Neural cell (in vitro differentiated cells): ENCODE data around the gene TEX9. TPM values are rescaled to one million over a fixed set of nuclear protein-coding genes. Genes with fewer than 3 reads are reported as not detected.

Experiments
- H2AFZ ChIP-seq: fragments of 200-600, 300-800 bp; sonication (generic), shearing (Covaris generic); 2 replicates; pipeline ENCODE4 v1.6.0; 2014; ENCODE audit warnings: low read depth, mild to moderate bottlenecking, antibody characterized with exemption, low read length, moderate library complexity
- H3F3A ChIP-seq: fragments of 200-600 bp; shearing (Covaris generic); 2 replicates; pipeline ENCODE4 v1.6.1; 2016; ENCODE audit warnings: mild to moderate bottlenecking, moderate library complexity, mixed read lengths, antibody characterized with exemption, low read length; ENCODE audit not compliant: insufficient read depth, poor library complexity, severe bottlenecking
- H3K27ac ChIP-seq: fragments of 200-600, 300-800 bp; sonication (generic), shearing (Covaris generic); 2 replicates; pipeline ENCODE4 v1.5.1; 2014; ENCODE audit warnings: mild to moderate bottlenecking, low read length, moderate library complexity
- H3K27me3 ChIP-seq: fragments of 300-800, 200-600 bp; sonication (generic), shearing (Covaris generic); 2 replicates; pipeline ENCODE4 v1.6.0; 2014; ENCODE audit warnings: mild to moderate bottlenecking, low read depth, low read length, moderate library complexity; ENCODE audit not compliant: insufficient read depth
- H3K36me3 ChIP-seq: fragments of 300-800, 200-600 bp; sonication (generic), shearing (Covaris generic); 2 replicates; pipeline ENCODE4 v1.5.1; 2014; ENCODE audit warnings: mild to moderate bottlenecking, antibody characterized with exemption, low read length, moderate library complexity; ENCODE audit not compliant: insufficient read depth
- H3K4me2 ChIP-seq: fragments of 300-800, 200-600 bp; sonication (generic), shearing (Covaris generic); 2 replicates; pipeline ENCODE4 v1.6.0; 2014; ENCODE audit warnings: mild to moderate bottlenecking, low read length
- H3K4me3 ChIP-seq: fragments of 300-800, 200-600 bp; sonication (generic), shearing (Covaris generic); 2 replicates; pipeline ENCODE4 v1.5.1; 2014; ENCODE audit warnings: mild to moderate bottlenecking, low read length, moderate library complexity
- H3K79me2 ChIP-seq: fragments of 200-600 bp; shearing (Covaris generic); replicated peaks from 2 replicates; pipeline ENCODE4 v1.6.0; 2014; ENCODE audit warnings: mild to moderate bottlenecking, low read length, moderate library complexity; ENCODE audit not compliant: insufficient read depth
- H3K9ac ChIP-seq: fragments of 300-800, 200-600 bp; sonication (generic), shearing (Covaris generic); 2 replicates; pipeline ENCODE4 v1.6.1; 2016; ENCODE audit warnings: mild to moderate bottlenecking, low read length, mixed read lengths
- H3K9me2 ChIP-seq: fragments of 200-600 bp; shearing (Covaris generic); 2 replicates; pipeline ENCODE4 v1.6.1; 2016; ENCODE audit warnings: mild to moderate bottlenecking, low read length, mixed read lengths; ENCODE audit not compliant: insufficient read depth
- H3K9me3 ChIP-seq: fragments of 200-600, 300-800 bp; sonication (generic), shearing (Covaris generic); 2 replicates; pipeline ENCODE4 v1.6.1; 2016; ENCODE audit warnings: mild to moderate bottlenecking, mixed run types, low read length, moderate library complexity, mixed read lengths
- H4K20me1 ChIP-seq: fragments of 200-600 bp; shearing (Covaris generic); 2 replicates; pipeline ENCODE4 v1.6.1; 2016; ENCODE audit warnings: mild to moderate bottlenecking, mixed run types; ENCODE audit not compliant: insufficient read depth
- EP300 ChIP-seq: fragments of 450-650 bp; conservative IDR thresholded peaks from 2 replicates; pipeline ENCODE4 v1.6.1; 2014; ENCODE audit warnings: antibody characterized with exemption, mild to moderate bottlenecking, moderate library complexity; ENCODE audit not compliant: poor library complexity, severe bottlenecking
- EZH2 ChIP-seq: fragments of 200-600, 300-800 bp; shearing (Covaris generic), sonication (generic); IDR thresholded peaks from 2 replicates; pipeline ENCODE4 v1.6.1; 2014; ENCODE audit warnings: antibody characterized with exemption, low read length, borderline replicate concordance, mild to moderate bottlenecking; ENCODE audit not compliant: insufficient read depth, poor library complexity, severe bottlenecking
- MXI1 ChIP-seq: fragments of 450-650 bp; conservative IDR thresholded peaks from 2 replicates; pipeline ENCODE4 v1.6.1; 2014; ENCODE audit warnings: antibody characterized with exemption, mild to moderate bottlenecking; ENCODE audit not compliant: poor library complexity, severe bottlenecking
- POLR2AphosphoS5 ChIP-seq: IDR thresholded peaks from 2 replicates; pipeline ENCODE4 v1.6.1; 2012
- RAD21 ChIP-seq: fragments of 450-650 bp; conservative IDR thresholded peaks from 2 replicates; pipeline ENCODE4 v1.6.1; 2014; ENCODE audit warnings: antibody characterized with exemption, mild to moderate bottlenecking, moderate library complexity
- SMC3 ChIP-seq: fragments of 450-650 bp; conservative IDR thresholded peaks from 2 replicates; pipeline ENCODE4 v1.6.1; 2014; ENCODE audit warnings: antibody characterized with exemption, mild to moderate bottlenecking, moderate library complexity; ENCODE audit not compliant: poor library complexity
- TAF1 ChIP-seq: IDR thresholded peaks from 2 replicates; pipeline ENCODE4 v1.6.1; 2012; ENCODE audit warnings: low read depth
- polyA plus RNA-seq: library from polyadenylated mRNA; depleted of rRNA; stranded (reverse); fragments of >200 nt; gene quantifications from 2 replicates; pipeline ENCODE4 v1.2.3, GENCODE V29; 2014
- TF ChIP-seq, protein P1 (sequence below): fragments of 450-650 bp; IDR thresholded peaks from 2 replicates; pipeline ENCODE4 v1.5.1; 2014; ENCODE audit warnings: antibody characterized with exemption, mild to moderate bottlenecking, moderate library complexity; ENCODE audit not compliant: poor library complexity, severe bottlenecking
- TF ChIP-seq, protein P2 (sequence below): IDR thresholded peaks from 2 replicates; pipeline ENCODE4 v1.6.1; 2012; ENCODE audit warnings: borderline replicate concordance

The TEX9 gene
- polyA plus RNA-seq, 1 donor from 2014 or later: 23.6 TPM

DNA sequence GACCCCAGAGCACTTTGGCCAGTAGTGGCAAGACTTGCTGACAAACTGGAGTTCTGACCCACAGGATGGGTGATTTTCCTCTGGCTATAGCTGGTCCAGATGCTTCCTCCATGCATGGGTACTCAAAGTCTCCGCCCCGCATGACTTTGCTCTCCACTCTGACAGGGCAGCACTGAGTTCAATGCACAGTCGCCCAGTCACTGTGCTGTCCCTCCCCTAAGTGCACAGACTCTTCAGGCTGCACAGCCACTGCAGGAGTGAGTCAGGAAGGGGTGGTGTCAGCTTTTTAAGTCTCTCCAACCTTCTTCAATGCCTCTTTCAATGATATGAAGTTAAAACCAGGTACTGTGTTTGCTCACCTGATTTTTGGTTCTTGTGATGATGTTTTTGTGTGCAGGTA, 17.8 kb downstream of the TEX9 start:
- no peak for TF ChIP-seq TAF1
- TF ChIP-seq RAD21: no peak
- TF ChIP-seq SMC3: no peak
- no peak for TF ChIP-seq EP300
- H3K27ac ChIP-seq: no peak overlapping the region

DNA sequence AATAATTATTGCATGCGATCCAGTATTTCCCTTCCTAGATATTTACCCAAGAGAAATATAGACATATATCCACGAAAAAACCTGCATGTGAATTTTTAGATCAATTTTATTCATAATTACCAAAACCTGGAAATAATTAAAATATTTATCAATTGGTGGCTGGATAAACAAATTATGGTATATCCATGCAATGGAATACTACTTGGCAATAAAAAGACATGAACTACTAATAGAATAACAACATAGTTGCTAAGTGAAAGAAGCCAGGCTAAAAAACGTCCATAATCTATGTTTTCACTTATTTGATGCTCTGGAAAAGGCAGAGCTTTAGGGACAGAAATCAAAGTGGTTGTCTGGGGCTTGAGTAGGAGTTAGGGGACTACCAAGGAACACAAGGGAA, 20.7 kb downstream of the TEX9 start:
- Histone ChIP-seq H3K27ac (no peak overlapping the region), H4K20me1 (no peaks in the 10 kb centered on the region), H3K9ac (no peak overlapping the region), H3F3A (no peaks in the 10 kb centered on the region), H2AFZ (no peak overlapping the region), H3K36me3 (no peaks in the 10 kb centered on the region), H3K27me3 (no peaks in the 10 kb centered on the region), H3K79me2 (no peaks in the 10 kb centered on the region), H3K9me2 (no peaks in the 10 kb centered on the region), H3K9me3 (no peaks in the 10 kb centered on the region), H3K4me3 (no peak overlapping the region), H3K4me2 (no peak overlapping the region)
- TF ChIP-seq EZH2 (no peak), SMC3 (no peak), RAD21 (no peak), POLR2AphosphoS5 (no peak), MXI1 (no peak), TAF1 (no peak), EP300 (no peak)
- TF ChIP-seq, protein P1, sequence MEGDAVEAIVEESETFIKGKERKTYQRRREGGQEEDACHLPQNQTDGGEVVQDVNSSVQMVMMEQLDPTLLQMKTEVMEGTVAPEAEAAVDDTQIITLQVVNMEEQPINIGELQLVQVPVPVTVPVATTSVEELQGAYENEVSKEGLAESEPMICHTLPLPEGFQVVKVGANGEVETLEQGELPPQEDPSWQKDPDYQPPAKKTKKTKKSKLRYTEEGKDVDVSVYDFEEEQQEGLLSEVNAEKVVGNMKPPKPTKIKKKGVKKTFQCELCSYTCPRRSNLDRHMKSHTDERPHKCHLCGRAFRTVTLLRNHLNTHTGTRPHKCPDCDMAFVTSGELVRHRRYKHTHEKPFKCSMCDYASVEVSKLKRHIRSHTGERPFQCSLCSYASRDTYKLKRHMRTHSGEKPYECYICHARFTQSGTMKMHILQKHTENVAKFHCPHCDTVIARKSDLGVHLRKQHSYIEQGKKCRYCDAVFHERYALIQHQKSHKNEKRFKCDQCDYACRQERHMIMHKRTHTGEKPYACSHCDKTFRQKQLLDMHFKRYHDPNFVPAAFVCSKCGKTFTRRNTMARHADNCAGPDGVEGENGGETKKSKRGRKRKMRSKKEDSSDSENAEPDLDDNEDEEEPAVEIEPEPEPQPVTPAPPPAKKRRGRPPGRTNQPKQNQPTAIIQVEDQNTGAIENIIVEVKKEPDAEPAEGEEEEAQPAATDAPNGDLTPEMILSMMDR: no peak
- TF ChIP-seq, protein P2, sequence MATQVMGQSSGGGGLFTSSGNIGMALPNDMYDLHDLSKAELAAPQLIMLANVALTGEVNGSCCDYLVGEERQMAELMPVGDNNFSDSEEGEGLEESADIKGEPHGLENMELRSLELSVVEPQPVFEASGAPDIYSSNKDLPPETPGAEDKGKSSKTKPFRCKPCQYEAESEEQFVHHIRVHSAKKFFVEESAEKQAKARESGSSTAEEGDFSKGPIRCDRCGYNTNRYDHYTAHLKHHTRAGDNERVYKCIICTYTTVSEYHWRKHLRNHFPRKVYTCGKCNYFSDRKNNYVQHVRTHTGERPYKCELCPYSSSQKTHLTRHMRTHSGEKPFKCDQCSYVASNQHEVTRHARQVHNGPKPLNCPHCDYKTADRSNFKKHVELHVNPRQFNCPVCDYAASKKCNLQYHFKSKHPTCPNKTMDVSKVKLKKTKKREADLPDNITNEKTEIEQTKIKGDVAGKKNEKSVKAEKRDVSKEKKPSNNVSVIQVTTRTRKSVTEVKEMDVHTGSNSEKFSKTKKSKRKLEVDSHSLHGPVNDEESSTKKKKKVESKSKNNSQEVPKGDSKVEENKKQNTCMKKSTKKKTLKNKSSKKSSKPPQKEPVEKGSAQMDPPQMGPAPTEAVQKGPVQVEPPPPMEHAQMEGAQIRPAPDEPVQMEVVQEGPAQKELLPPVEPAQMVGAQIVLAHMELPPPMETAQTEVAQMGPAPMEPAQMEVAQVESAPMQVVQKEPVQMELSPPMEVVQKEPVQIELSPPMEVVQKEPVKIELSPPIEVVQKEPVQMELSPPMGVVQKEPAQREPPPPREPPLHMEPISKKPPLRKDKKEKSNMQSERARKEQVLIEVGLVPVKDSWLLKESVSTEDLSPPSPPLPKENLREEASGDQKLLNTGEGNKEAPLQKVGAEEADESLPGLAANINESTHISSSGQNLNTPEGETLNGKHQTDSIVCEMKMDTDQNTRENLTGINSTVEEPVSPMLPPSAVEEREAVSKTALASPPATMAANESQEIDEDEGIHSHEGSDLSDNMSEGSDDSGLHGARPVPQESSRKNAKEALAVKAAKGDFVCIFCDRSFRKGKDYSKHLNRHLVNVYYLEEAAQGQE: no peak

More for the DNA sequence above, 17.8 kb downstream of the TEX9 start:
- Histone ChIP-seq H3K9ac (no peak overlapping the region), H3K36me3 (no peaks in the 10 kb centered on the region), H3K27me3 (no peaks in the 10 kb centered on the region), H4K20me1 (no peaks in the 10 kb centered on the region), H2AFZ (no peak overlapping the region), H3K4me3 (no peak overlapping the region), H3F3A (no peaks in the 10 kb centered on the region), H3K9me3 (no peaks in the 10 kb centered on the region), H3K9me2 (no peaks in the 10 kb centered on the region), H3K4me2 (no peak overlapping the region), H3K79me2 (peaks cover 11% of the 10 kb centered on the region)
